Sigmoid colon (tissue), 7 donors: Measurements from ENCODE around the gene IPO7. TPM values are rescaled to one million over a fixed set of nuclear protein-coding genes. Genes with fewer than 3 reads are reported as not detected.
"Not testable (repeated sequence)": the region's sequence is repeated elsewhere in the genome, so short reads cannot be mapped to it uniquely, and the experiment has no call there.

Source experiments
- DNase-seq: peaks from one replicate; pipeline ENCODE4 v3.0.0-alpha.2; 2019
- H3K27ac ChIP-seq, 4 donors: fragments of 200-600 bp; sonication (generic); one replicate each; pipeline ENCODE4 v1.5.1; 2016 to 2019; ENCODE audit warnings: mild to moderate bottlenecking in 1 of 4
- H3K27me3 ChIP-seq, 3 donors: fragments of 200-600 bp; sonication (generic); one replicate each; pipeline ENCODE4 v1.5.1; 2019; ENCODE audit warnings: mild to moderate bottlenecking in 1 of 3
- H3K36me3 ChIP-seq, 4 donors: fragments of 200-600 bp; sonication (generic); one replicate each; pipeline ENCODE4 v1.5.1; 2016 to 2019
- H3K4me1 ChIP-seq, 4 donors: fragments of 200-600 bp; sonication (generic); one replicate each; pipeline ENCODE4 v1.5.1; 2017 to 2019
- H3K4me3 ChIP-seq, 4 donors: fragments of 200-600 bp; sonication (generic); one replicate each; pipeline ENCODE4 v1.5.1; 2017 to 2019; ENCODE audit warnings: mild to moderate bottlenecking in 2 of 4, moderate library complexity in 1 of 4
- H3K9me3 ChIP-seq, 4 donors: fragments of 200-600 bp in 3 of 4; sonication (generic) in 3 of 4; one replicate each; pipeline versions ENCODE4 v1.5.1 to v1.6.1; 2013 to 2019
- EP300 ChIP-seq, 4 donors: sonication (generic); formaldehyde crosslinking; IDR thresholded peaks; one replicate each; pipeline ENCODE4 v1.6.1; 2017; ENCODE audit warnings: antibody characterized with exemption in 4 of 4
- POLR2A ChIP-seq, 2 donors: fragments of 450-650 bp; IDR thresholded peaks; one replicate each; pipeline ENCODE4 v1.6.1; 2016; ENCODE audit warnings: antibody characterized with exemption in 2 of 2, mild to moderate bottlenecking in 2 of 2, moderate library complexity in 2 of 2
- POLR2AphosphoS5 ChIP-seq, 4 donors: sonication (generic); formaldehyde crosslinking; IDR thresholded peaks; one replicate each; pipeline ENCODE4 v1.6.1; 2017; ENCODE audit warnings: antibody characterized with exemption in 4 of 4
- WGBS, 2 donors: extraction: QIAGEN DNeasy Blood & Tissue Kit; methylation state at CpG; one replicate each; pipeline ENCODE4 v1.1.7; 2013; 5-methylcytosine and 5-hydroxymethylcytosine counted together
- intact Hi-C: fragments of 100-400 bp; cut with DNase I; formaldehyde crosslinking; loops from one replicate; pipeline ENCODE4 v1.15.1; 2023
- polyA plus RNA-seq, 3 donors: library from polyadenylated mRNA; stranded (reverse); fragments of 200-250 nt; gene quantifications; one replicate each; pipeline ENCODE4 v1.2.3, GENCODE V29; 2013
- total RNA-seq, 4 donors: library from RNA; depleted of rRNA; stranded (reverse); fragments of >200 nt; gene quantifications; one replicate each; pipeline ENCODE4 v1.1.0, GENCODE V29; 2016
- TF ChIP-seq, protein P1 (sequence below), 4 experiments: fragments of 450-650 bp in 3 of 4; fragments of 200-600 bp in 1 of 4; IDR thresholded peaks; one replicate each; pipeline ENCODE4 v1.5.1; 2016 to 2019; ENCODE audit warnings: antibody characterized with exemption in 4 of 4, mild to moderate bottlenecking in 3 of 4, moderate library complexity in 2 of 4
- donor health status: healthy with polysubstance abuse.
- donor health status: Bipolar disorder and iron deficiency.
- donor health status: healthy.

Gene IPO7
- total and polyA plus RNA-seq, 7 donors: 21.3 to 180 (median 121) TPM

DNA sequence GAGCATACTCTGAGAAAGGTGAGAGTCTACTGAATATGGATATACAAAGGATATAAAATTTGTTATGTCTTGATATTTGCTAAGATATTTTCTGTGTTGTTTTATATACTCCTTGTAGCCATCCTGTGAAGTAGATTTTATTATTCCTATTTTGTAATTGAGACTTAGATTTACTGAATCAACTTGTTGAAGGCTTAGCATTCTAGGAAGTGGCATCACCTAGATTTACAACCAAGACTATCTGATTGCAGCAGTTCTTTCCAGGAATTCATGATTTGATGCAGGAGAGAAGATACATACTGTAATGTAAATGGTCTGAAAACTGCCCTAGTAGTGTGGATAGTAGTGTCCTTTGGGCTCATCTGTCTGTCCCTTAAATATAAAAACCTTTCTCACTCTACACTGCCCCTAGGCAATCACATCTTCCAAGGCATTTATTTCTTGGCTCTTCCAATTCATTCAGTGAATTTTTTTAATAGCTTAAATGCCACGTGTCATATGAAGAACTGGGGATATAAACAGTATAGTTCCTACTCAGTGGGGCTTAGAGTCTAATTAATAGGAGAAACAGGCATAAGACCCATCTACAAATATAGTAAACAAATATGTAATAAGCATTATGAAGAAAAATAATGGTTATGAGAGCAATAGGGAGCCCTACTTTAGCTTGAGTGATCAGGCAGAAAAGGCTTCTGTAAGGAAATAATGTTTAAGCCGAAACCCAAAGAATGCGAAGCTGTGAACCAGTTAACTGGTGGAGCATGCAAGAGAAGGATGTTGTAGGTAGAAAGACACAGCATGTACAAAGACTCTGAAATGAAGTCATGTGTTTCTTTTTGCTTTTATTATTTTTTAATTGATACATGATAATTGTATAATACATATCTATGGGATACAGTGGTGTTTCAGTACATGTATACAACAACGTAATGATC lies 13.6 kb downstream of the IPO7 start:
- Histone ChIP-seq H3K36me3 (no peaks in the 10 kb centered on the region), H3K9me3 (no peaks in the 10 kb centered on the region), H3K27me3 (no peaks in the 10 kb centered on the region), H3K4me1 (peaks cover 0 to 46% (median 32%) of the 10 kb centered on the region in 4 donors), H3K27ac (peak overlapping the region in 1 of 4 donors; percentile 5), H3K4me3 (no peak overlapping the region)
- TF ChIP-seq POLR2AphosphoS5 (IDR thresholded peaks at IDR 0.05): no peak
- no peak for TF ChIP-seq EP300 (IDR thresholded peaks at IDR 0.05)
- no peak for TF ChIP-seq POLR2A (IDR thresholded peaks at IDR 0.05)
- TF ChIP-seq, protein P1, sequence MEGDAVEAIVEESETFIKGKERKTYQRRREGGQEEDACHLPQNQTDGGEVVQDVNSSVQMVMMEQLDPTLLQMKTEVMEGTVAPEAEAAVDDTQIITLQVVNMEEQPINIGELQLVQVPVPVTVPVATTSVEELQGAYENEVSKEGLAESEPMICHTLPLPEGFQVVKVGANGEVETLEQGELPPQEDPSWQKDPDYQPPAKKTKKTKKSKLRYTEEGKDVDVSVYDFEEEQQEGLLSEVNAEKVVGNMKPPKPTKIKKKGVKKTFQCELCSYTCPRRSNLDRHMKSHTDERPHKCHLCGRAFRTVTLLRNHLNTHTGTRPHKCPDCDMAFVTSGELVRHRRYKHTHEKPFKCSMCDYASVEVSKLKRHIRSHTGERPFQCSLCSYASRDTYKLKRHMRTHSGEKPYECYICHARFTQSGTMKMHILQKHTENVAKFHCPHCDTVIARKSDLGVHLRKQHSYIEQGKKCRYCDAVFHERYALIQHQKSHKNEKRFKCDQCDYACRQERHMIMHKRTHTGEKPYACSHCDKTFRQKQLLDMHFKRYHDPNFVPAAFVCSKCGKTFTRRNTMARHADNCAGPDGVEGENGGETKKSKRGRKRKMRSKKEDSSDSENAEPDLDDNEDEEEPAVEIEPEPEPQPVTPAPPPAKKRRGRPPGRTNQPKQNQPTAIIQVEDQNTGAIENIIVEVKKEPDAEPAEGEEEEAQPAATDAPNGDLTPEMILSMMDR (IDR thresholded peaks at IDR 0.05): no peak
- DNase-seq: no peak
- intact Hi-C loops: no loop called here
- 81 to 82% methylated on average over 4 of the region's 4 CpGs for WGBS, 2 donors

DNA sequence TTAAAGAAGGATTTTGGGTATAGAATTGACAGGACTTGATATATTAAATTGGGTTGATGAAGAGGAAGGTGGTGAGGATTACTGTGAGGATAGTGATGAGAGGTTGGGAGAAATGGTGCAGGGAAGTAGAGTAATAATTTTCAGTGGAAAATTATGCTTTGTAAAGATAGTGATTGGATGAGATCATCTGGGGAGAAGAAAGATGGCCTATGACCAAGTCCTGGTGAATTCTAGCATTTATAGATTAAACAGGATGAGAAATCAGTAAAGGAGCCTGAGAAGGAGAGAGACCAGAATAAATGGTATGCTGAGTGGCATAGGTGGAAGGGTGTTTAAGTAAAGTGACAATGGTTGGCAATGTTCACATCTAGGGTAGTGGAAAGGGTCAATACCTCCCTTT lies 15.0 kb downstream of the IPO7 start:
- intact Hi-C loops: no loop called here
- peaks cover 0 to 13% (median 0%) of the 10 kb centered on the region in 4 donors for H3K36me3 ChIP-seq
- H3K4me1 ChIP-seq: peaks cover 0 to 44% (median 29%) of the 10 kb centered on the region in 4 donors
- no peaks in the 10 kb centered on the region for H3K9me3 ChIP-seq
- H3K4me3 ChIP-seq: no peak overlapping the region
- TF ChIP-seq POLR2A (IDR thresholded peaks at IDR 0.05) (no peak), POLR2AphosphoS5 (IDR thresholded peaks at IDR 0.05) (no peak), EP300 (IDR thresholded peaks at IDR 0.05) (no peak)
- TF ChIP-seq, protein P1 (IDR thresholded peaks at IDR 0.05): no peak
- DNase-seq: no peak
- H3K27ac ChIP-seq: no peak overlapping the region
- H3K27me3 ChIP-seq: no peaks in the 10 kb centered on the region

DNA sequence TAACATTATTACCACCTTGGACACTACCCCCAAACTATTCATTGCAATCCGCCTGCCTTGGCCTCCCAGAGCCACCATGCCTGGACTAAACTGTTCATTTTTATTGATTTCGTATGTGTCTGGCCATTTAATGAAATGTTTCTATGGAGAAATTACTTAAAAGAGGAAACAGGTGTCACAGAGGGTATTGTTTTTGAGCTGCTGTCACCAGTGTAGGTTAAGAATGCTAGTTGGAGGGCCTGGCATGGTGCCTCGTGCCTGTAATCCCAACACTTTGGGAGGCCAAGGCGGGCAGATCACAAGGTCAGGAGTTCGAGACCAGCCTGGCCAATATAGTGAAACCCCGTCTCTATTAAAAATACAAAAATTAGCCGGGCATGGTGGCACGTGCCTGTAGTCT lies 17.4 kb downstream of the IPO7 start:
- Histone ChIP-seq H3K4me1 (peaks cover 0 to 30% (median 22%) of the 10 kb centered on the region in 4 donors), H3K36me3 (peaks cover 0 to 25% (median 0%) of the 10 kb centered on the region in 4 donors)
- H3K27ac ChIP-seq, H3K27me3 ChIP-seq, intact Hi-C loops, H3K4me3 ChIP-seq, DNase-seq, H3K9me3 ChIP-seq: not testable (repeated sequence)
- WGBS, 2 donors: 79 to 85% methylated on average over 8 of the region's 8 CpGs

DNA sequence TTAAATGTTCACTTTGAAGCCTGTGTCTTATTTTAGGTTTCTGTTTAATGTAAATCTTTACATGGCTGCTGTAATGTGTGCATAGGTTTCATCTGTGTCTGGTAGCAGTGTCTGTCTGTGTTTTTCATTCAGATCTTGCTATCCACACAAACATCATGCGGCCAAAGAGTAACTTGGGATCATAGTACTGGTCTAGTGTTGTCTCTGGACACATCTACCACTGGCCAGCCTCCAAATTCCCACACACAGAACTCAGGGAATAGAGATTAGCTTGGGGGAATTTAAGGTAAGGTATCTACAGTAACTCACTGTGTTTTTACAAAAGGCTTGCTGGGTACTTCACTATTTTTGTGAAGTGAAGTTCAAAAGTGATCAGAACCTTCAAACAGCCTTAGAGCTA lies 44.3 kb downstream of the IPO7 start:
- Histone ChIP-seq H3K4me1 (no peaks in the 10 kb centered on the region), H3K9me3 (no peaks in the 10 kb centered on the region), H3K27me3 (no peaks in the 10 kb centered on the region), H3K27ac (no peak overlapping the region), H3K4me3 (no peak overlapping the region), H3K36me3 (peaks cover 32 to 100% (median 75%) of the 10 kb centered on the region in 4 donors)
- DNase-seq: no peak
- intact Hi-C loops: no loop called here
- TF ChIP-seq POLR2AphosphoS5 (IDR thresholded peaks at IDR 0.05): no peak
- TF ChIP-seq POLR2A (IDR thresholded peaks at IDR 0.05): no peak
- TF ChIP-seq EP300 (IDR thresholded peaks at IDR 0.05): no peak
- TF ChIP-seq, protein P1 (IDR thresholded peaks at IDR 0.05): no peak
- WGBS, 2 donors: 81 to 88% methylated on average over 1 of the region's 1 CpG

DNA sequence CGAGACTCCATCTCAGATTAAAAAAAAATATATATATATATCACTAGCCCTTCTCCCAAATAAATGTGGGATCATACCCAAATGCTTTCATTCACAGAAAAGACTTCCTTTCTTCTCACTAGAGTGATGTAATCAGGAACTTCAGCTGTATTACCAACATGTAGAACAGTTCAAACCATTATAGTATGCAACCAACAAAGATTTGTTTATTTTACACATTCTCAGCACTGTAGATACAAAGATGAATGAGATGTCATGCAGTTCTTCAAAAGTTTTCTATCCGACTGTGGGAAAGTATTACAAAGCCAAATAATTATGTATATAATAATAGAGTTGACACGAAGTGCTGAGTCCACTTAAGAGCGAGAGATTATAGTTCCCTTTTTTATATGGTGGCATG lies 54.2 kb downstream of the IPO7 start:
- Histone ChIP-seq H3K4me1 (no peaks in the 10 kb centered on the region), H3K4me3 (no peak overlapping the region), H3K36me3 (peaks cover 36 to 99% (median 71%) of the 10 kb centered on the region in 4 donors), H3K27ac (no peak overlapping the region), H3K27me3 (no peaks in the 10 kb centered on the region), H3K9me3 (no peaks in the 10 kb centered on the region)
- TF ChIP-seq, protein P1 (IDR thresholded peaks at IDR 0.05): no peak
- TF ChIP-seq EP300 (IDR thresholded peaks at IDR 0.05): no peak
- TF ChIP-seq POLR2A (IDR thresholded peaks at IDR 0.05): no peak
- TF ChIP-seq POLR2AphosphoS5 (IDR thresholded peaks at IDR 0.05): no peak
- intact Hi-C loops: no loop called here
- 86 to 87% methylated on average over 4 of the region's 4 CpGs for WGBS, 2 donors
- DNase-seq: no peak
